GM19035 (cell line): ENCODE data around the gene NGRN.
"Not testable (repeated sequence)": the region's sequence is repeated elsewhere in the genome, so short reads cannot be mapped to it uniquely, and the experiment has no call there.

Source experiments
- ATAC-seq: cut with Tn5 transposase; IDR thresholded peaks from one replicate; pipeline ENCODE4 v1.9.1; 2021; ENCODE audit not compliant: unreplicated experiment

NGRN gene

GRCh38 chr15:90280743-90281142, 15.3 kb downstream of the NGRN start:
- not testable (repeated sequence) for ATAC-seq

DNA sequence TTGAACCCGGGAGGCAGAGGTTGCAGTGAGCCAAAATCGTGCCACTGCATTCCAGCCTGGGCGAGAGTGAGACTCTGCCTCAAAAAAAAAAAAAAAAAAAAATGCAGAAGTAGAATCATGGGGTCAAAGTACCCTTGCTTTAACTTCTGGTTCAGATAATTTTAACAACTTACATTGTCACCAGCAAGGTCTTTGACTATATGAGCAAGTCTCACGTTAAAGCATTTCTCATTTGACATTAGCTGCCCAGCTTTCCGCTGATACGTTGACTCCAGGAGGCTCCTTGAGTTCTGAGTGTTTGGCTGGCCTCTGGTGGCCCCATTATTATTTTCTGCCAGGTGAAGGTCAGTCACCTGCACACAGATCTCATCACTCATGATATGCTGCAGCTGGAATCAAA, 16.2 kb downstream of the NGRN start:
- ATAC-seq: not testable (repeated sequence)

- no peak for ATAC-seq
Observed at GRCh38 chr15:90286678-90287077, 21.2 kb downstream of the NGRN start.

DNA sequence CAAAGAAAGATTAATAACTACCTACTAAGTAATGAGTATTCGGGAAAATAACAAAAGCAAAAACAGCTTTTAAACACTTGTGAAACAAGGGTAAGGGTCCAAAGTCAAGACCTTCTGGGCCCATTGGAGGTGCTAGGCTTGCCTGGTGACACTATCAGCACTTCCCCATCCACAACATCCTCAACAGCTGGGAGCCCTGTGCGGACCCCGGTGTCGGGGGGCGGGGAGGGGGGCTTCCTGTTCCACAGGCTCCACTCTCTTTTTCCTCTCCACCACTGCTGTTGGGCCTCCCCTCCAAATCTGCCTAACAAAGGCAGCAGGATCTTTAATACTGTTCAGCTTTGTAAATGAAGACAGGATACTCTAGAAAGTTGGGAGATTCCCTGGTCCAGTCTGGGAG, 21.6 kb downstream of the NGRN start:
- ATAC-seq: no peak

DNA sequence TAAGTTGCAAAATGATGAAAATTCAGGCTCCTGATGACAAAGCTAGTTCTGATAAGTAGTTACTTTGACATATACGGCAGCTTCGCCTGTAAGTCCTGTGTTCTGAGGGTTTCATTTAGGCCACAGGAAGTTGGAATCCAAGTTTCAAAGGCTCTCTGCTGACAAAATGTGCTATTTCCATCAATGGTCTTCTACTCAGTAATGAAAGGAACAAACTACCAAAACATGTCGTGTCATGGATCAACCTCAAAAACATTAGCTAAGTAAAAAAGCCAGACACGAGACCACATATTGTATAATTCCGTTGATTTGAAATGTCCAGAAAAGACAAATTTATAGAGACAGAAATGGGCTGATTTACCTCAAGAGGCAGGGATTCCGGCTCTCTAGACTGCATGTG, 22.5 kb downstream of the NGRN start:
- no peak for ATAC-seq

DNA sequence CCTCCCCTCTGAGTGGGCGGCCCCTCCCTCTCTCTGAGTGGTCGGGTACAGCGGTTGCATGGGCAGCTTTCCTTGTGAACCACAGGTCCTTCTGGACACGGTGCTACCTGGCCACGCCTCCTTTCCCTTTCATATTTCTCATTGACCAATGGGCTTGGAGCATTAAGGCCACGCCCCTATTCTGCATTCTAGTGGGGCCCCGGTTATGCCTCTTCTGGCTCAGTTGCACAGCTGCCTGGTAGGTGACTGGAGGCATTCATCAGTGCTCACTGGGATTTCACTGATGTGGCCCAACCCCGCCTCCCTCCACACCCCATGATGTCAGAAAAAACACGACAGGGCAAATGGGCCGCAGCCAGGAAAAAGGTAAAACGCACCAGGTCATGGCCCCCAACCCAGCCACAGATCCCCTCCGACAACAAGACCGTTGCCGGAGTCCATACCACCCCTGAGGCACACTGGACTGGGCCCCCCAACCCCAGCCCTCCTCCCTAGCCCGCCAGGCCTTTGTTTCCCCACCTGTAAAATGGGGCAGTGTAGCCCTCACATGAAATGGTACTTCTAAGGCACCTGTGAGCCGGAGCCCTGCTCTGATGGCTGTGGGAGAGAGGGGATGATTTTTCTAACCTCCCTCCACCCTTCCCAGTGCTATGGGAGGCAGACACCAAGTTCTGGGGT, 26.3 kb downstream of the NGRN start:
- ATAC-seq: no peak

DNA sequence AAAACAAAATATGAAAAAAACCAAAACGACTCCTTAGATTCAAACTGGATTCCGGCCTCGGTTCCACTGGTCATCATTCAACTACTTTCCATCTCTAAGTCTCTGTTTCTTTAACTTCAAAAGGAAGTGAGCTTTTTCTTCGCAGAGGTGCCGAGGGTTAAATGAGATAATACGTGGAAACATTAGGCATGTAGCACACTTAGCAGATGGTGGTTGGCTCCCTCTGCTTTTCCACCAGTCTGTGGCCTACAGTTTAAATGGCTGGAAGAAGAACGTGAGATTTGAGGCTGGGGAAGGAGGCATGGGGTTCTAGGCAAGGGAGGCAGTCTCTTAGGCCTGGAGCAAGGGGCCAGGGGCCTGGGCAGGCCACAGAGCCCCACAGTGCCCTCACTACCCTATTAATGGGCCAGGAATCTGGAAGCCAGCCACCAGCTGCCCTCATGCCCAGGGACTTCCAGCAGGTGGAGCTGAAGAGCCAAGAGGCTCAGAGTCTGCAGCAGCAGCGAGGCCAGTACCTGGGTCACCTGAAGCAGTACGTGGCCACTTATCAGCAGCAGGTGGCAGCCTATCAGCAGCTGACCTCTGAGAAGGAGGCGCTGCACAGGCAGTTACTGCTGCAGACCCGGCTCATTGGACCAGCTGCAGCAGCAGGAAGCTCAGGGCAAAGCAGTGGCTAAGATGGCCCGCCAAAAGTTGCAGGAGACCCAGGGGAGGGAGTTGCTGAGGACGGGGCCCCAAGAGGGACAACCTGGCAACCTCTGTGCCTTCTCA, 27.8 kb downstream of the NGRN start:
- not testable (repeated sequence) for ATAC-seq

GRCh38 chr15:90294159-90294558, 28.7 kb downstream of the NGRN start:
- no peak for ATAC-seq

GRCh38 chr15:90294601-90295269, 29.3 kb downstream of the NGRN start:
- ATAC-seq: no peak

- no peak for ATAC-seq
Observed at GRCh38 chr15:90295270-90295648, 29.8 kb downstream of the NGRN start.

- not testable (repeated sequence) for ATAC-seq
Observed at GRCh38 chr15:90296316-90296884, 30.9 kb downstream of the NGRN start.

DNA sequence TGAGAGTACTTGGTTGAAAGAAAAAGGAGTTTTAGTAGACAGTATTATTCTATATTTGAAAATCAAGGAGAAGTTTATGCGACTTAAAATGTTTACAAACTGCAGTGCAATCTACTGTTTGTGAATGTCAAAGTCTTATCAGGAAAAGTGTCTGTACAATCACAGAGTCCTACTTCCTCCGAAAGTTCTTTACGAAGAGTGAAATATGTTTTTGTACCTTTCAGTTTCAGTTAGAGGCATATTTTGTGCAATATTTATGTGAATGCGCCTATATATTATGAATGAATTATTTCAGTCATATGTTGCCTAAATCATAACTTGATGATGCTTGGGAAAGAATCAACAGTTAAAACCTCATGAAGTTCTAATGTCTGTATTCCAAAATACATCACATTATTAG, 31.5 kb downstream of the NGRN start:
- ATAC-seq: no peak

DNA sequence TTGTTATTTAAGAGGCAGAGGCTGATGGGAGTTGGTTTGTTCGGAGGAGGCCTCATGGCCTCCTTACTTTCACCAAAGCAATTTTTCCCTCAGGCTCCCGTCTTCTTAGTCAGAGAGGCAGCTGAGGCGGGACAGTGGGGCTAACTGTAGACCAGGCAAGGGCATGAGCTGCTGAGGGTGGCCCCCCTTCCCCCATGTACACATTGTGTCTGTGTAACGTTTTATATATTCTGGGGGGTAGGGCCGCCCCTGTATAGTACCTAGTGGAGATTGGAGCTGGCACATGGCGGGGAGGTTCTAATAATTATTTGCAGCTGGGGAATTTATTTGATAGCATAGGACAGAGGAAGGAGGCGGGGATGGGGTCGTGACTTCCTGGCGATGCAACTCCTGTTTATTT, 35.1 kb downstream of the NGRN start:
- ATAC-seq: no peak

- no peak for ATAC-seq
Observed at GRCh38 chr15:90300988-90301706, 35.7 kb downstream of the NGRN start.

DNA sequence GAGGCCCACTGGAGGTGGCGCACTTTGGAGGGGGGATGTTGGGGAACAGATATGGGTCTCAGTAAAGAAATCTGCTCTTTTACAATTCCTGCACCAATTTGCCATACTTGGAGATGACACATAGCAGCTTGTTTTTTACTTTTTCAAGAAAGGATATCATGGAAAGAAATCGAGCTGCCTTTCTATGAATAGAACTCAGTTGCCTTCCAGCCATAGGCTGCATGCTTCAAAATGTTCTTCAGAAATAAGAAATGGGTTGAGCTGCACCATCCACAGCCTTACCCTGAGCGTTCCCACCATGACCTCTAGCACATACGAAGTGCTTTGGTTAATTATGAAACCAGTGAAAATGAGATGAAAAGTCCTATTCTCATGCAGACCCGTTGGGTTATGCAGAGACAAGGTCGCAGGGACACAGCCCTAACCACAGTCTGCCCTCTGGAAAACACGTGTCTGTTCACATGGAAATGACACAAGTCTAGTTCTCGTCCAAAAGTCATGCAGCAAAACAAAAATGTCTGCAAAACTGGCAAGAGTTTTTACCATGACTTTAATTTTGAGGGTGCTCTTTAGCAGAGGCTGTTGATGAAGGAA, 36.3 kb downstream of the NGRN start:
- no peak for ATAC-seq

GRCh38 chr15:90305355-90305754, 39.9 kb downstream of the NGRN start:
- not testable (repeated sequence) for ATAC-seq

DNA sequence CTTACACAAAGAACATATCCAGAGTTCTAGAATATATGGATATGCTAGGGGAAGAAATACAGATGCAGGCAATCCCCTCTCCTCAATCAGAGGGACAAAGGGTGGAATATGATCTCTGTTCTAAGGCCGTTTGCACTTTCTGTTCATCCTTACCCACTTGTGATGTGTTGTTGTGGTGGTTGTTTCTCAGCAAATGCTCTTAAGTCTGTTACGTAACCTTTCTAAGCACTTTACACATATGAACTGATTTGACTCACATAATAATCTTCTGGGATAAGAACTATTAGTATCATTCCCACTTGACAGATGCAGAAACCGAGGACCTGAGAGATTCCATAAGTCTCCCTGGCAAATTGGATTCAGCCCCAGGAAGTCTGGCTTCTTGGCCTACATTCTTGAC, 40.5 kb downstream of the NGRN start:
- no peak for ATAC-seq

DNA sequence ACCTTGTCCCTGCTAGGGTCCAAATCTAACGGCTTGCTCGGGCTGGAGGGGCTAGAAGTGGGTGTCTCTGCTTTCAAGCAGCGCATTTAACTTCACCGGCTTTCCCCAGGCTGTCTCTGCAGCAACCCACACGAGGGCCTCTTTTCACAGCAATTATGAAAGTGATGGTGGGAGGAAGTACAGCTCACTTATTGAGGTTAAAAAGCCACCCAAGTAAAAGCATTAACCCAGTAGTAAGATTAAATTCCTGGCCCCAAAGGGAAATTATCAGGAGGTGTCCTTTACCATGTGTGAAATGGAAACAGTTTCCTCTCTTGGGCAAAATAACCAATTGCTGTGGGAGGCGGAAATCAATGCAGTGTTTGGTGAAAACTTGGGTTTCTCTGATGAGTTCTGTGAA, 41.1 kb downstream of the NGRN start:
- ATAC-seq: peak; percentile 87

GRCh38 chr15:90307661-90308060, 42.2 kb downstream of the NGRN start:
- ATAC-seq: no peak

- no peak for ATAC-seq
Observed at GRCh38 chr15:90309020-90309419, 43.5 kb downstream of the NGRN start.
